HG03175 (cell line): ENCODE measurements around the gene AAMDC.
"Not testable (repeated sequence)": the region's sequence is repeated elsewhere in the genome, so short reads cannot be mapped to it uniquely, and the experiment has no call there.

ENCODE experiments used
- ATAC-seq: cut with Tn5 transposase; IDR thresholded peaks from one replicate; pipeline ENCODE4 v1.9.1; 2021; ENCODE audit warnings: mild to moderate bottlenecking, moderate library complexity; ENCODE audit not compliant: unreplicated experiment

The AAMDC gene

DNA sequence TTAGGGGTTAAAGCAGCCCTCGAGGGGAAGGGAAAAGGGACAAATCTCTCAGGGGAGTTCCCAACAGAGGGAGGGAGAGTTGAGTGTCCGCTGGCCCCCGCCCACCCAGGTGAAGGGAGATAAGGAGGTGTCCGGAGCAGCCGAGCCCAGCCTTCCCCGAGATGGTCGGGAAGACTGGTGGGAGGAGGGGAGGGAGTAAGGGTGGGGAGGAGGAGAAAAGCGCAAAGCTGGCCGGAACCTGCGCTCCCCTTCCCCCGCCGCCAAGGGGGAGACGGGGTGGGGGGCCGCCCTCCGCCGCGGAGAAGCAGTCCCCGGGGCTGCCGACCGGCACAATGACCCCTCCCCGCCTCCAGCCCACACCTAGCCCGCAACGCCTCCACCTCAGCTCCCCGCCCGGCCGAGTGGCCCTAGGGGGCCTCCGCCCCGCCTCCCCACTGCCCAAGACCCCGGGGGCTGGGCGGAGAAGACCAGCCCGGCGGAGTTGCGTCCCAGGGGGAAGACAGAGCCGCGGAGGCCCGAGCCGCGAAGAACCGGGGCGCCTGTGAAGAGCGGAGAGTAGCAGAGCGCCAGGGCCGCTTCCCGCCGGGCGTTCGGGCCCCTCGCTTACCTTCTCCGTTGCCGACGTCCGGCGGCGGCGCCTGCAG lies 901 bp upstream of the AAMDC start:
- ATAC-seq, result peak; percentile 19

DNA sequence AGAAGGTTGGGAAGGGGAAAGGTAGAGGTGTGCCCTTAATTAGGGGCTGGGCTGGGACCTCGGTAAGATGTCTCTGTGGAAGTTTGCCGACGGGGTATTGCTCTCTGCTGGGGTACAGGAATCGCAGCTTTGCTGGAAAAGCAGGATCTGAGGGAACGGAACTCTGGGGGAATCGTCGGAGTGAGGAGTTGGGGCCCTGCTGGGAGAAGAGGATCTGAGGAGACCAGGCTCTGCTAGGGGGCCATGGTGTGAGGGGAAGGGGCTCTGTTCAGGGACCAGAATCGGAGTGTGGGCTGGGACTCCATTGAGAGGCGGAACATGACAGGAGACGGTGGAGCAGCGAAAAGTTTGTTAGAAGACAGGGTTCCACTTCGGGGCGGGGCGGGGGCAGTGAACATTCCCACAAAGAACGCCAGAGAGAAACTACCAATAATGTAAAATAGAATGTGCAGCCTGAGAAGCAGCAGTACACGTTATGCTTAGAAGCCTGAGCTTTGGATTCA lies 456 bp downstream of the AAMDC start:
- ATAC-seq, result no peak

DNA sequence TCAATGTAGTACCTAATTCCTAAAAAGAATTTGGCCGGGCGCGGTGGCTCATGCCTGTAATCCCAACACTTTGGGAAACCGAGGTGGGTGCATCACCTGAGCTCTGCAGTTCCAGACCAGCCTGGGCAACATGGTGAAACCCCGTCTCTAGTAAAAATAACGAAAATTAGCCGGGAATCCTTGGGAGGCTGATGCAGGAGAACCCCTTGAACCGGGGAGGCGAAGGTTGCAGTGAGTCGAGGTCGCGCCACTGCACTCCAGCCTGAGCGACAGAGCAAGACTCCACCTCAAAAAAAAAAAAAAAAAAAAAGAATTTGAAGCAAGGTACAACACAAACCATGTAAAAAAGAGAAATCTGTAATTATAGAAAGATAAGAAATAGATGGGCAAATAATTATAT lies 1.2 kb downstream of the AAMDC start:
- ATAC-seq, result not testable (repeated sequence)

DNA sequence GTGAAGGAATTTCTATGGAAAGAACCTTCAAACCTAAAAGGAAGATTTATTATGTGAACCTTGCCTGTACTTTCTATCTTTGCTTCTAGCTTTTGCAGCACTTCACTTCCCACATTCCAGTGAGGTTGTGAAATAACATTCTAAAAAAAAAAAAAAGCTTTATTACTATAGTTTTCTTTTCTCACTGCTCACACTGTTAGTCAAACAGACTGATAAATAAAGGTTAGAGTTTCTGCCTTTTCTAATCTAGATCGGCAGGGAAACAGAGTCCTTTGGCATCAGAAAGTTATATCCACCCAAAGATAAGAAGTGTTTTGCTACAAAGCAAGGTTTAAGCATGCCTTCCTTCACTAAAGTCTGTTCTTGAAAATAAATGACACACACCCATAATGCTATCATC lies 2.8 kb downstream of the AAMDC start:
- no peak for ATAC-seq

DNA sequence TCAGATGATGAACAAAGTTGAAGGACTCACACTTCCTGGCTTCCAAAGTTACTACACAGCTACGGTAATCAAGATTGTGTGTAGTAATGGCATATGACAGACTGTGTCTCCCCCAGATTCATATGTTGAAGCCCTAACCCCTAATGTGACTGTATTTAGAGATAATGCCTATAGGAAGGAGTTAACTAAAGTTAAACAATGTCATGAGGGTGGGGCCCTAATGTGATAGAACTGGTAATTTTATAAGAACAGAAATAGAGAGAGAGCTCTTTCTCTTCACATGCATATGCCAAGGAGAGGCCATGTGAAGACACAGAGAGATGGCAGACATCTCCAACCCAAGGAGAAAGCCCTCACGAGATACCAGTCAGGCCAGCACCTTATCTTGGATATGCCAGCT lies 8.0 kb downstream of the AAMDC start:
- ATAC-seq, result no peak

DNA sequence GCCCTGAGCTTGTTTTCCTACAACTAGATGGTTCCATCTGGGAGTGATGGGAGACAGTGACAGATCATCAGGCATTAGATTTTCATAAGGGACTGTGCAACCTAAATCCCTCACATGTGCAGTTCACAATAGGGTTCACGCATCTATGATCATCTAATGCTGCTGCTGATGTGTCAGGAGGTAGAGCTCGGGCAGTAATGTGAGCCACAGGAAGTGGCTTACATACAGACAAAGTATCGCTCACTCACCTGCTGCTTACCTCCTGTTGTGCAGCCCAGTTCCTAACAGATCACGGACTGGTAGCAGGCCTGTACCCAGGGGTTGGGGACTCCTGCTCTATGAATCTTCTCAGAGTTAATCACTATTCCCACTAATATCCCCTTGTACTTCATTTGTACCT lies 12.4 kb downstream of the AAMDC start:
- no peak for ATAC-seq

DNA sequence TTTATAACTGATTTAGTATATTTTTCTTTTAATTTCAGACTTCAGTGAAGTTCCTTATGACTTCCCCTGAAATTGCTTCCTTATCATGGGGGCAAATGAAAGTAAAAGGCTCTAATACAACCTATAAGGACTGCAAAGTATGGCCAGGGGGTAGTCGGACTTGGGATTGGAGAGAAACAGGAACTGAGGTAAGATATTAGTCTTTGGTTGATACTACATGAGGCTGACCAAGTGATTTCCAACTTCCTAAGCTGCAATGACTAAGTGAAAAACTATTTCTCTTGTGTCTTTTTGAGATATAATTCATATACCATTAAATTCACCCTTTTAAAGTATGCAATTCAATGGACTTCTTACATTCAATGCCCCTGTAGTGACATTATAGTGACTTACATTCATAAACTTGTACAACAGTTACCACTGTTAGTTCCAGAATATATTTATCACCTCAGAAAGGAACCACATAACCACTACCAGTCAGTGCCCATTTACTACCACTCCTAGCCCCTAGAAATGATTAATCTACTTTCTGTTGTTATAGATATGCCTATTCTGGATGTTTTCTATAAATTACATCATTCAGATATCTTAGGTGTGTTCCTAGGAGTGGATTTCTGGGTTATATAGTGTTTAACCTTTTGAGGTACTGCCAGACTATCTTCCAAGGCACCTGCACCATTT lies 21.6 kb downstream of the AAMDC start:
- ATAC-seq, result no peak

DNA sequence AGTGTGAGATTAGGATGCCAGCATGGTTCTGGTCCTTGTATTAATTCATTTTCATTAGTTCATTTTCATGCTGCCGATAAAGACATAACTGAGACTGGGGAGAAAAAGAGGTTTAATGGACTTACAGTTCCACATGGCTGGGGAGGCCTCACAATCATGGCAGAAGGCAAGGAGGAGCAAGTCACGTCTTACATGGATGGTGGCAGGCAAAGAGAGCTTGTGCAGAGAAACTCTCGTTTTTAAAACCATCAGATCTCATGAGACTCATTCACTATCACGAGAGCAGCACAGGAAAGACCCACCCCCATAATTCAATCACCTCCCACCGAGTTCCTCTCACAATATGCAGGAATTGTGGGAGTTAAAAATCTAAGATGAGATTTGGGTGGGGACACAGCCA lies 22.8 kb downstream of the AAMDC start:
- ATAC-seq, result not testable (repeated sequence)

DNA sequence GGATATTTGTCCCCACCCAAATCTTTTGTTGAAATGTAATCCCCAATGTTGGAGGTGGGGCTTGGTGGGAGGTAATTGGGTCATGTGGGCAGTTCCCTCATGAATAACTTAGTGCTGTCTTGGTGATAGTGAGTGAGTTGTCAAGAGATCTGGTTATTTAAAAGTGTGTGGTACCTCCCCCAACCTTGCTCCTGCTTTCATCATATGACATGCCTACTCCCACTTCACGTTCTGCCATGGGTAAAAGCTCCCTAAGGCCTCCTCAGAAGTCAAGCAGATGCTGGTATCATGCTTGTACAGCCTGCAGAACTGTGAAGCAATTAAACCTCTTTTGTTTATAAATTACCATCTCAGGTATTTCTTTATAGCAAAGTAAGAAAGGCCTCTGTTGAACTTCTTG lies 30.6 kb downstream of the AAMDC start:
- ATAC-seq, result no peak

DNA sequence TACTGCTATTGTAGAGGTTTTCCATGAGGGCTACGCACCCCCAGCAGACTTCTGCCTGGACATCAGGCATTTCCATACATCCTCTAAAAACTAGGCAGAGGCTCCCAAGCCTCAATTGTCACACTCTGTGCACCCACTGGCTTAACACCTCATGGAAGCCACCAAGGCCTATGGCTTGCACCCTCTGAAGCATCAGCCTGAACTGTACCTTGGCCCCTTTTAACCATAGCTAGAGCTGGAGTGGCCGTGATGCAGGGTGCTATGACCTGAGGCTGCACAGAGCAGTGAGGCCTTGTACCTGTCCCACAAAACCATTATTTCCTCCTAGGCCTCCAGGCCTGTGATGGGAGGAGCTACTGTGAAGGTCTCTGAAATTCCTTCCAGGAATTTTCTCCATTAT lies 33.9 kb downstream of the AAMDC start:
- no peak for ATAC-seq

DNA sequence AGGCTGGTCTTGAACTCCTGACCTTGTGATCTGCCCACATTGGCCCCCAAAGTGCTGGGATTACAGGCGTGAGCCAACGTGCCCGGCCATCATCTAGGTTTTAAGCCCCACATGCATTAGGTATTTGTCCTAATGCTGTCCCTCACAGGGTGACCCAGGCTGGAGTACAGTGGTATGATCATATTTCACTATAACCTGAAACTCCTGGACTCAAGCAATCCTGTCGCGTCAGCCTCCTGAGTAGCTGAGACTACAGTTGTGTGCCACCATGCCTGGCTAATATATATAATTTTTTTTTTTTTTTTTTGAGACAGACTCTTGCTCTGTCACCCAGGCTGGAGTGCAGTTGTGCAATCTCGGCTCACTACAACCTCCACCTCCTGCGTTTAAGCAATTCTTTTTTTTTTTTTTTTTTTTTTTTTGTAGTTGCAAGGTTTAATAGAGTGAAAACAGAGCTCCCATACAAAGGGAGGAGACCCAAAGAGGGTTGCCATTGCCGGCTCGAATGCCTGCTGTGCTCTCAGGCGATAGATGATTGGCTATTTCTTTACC lies 37.0 kb downstream of the AAMDC start:
- ATAC-seq, result not testable (repeated sequence)

DNA sequence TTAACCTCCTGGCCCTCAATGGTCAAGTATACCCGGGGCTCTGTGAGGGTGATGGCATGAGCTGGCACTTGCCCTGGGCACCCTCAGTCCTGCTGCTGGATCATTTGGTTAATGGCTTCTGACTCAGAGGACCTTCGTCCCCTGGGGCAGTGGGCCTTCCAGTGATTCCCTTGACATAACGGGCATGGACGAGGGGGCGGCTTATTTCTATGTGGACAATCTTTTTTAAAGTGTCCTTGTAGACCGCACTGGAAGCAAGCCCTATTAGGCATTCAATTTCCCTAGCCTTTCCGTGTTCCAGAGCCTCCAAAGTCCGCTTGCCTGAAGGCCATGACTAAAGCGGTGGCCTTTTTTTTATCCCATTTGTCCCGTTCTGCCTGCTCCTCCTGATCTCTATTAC lies 40.5 kb downstream of the AAMDC start:
- not testable (repeated sequence) for ATAC-seq

DNA sequence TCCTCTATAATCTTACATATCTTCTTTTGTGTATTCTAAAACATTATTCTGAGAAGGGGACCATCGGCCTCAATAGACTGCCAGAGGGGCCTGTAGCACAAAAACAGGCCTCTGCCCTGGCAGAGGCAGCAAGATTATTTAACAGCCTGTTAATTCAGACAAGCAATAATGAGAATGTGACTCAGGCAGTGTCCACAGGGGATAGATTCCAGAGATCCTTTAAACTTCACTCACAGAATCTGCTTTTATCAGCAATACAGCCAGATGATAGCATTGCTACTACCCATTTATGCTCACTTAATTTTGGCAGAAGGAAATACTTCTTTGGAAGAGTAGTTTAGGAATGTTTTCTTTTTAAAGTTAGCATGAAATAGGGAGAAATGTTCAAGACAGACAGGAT lies 44.9 kb downstream of the AAMDC start:
- ATAC-seq, result no peak

DNA sequence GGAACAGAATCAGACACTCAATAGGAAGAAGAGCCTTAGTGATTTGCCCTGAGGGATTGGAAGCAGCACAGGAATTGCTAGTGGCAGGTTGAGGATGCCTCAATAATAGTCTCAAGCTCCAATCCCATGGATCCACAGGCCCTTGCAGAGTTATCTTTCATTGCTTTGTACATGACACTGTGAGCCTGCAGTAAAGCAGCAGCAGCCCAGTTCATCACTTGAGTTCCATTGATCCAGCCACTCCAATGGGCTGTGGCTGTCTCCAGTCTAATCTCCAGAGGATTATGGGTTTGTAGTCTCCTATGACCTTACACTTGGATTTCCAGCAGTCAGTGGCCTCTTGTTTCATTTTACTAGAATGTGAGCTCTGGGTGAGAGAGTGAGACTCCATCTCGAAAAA lies 45.4 kb downstream of the AAMDC start:
- no peak for ATAC-seq

DNA sequence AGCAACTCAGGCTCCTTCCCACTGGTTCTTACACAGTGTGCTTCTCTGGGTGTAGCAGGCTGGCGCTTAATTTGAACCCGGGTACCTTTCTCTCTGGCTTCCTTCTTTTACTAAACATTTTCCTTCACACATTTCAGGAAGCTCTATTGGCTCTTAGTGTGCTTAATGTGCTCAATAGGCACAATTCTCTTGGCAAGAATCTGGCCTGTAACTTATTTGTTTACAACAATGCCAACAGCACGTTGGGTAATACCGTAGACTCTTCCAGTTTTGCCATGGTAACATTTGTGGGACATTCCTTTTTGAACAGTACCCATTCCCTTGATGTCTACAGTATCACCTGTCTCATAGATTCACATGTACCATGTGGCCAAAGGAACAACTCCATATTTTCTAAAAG lies 47.8 kb downstream of the AAMDC start:
- ATAC-seq, result no peak

DNA sequence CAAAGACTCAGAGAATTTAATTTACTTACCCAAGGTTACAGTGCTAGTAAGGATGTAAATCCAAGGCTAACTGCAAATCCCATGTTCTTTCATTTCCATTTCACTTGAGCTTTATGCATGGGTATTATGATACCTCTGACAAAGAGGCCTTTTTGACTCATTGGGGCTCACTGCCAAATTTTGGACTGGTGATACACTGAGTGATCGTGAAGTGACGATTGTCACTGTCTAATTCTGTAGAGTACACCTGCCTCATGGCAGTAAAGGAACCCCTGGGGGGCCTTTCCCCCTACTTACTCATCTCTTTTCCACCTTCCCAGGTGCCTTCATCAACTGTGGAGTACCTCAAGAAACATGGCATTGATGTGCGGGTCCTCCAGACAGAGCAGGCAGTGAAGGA lies 50.9 kb downstream of the AAMDC start:
- ATAC-seq, result no peak

DNA sequence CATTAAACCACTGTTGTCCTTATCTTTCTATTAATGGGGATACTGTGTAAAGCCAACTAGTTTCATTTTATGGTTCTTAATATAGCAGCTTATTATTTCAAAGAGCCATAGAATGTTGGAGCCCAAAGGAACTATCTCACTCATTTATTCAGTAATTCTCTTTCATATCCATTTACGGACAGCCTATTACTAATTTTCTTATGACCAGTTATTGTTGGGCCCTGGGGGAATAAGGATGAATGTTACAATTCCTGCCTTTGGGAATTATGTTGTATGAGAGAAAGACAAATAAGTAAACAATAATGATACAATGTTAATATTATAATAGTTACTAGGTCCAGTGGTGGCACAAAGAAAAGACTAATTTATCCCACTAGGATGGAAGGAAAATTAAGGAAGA lies 52.4 kb downstream of the AAMDC start:
- ATAC-seq, result no peak

DNA sequence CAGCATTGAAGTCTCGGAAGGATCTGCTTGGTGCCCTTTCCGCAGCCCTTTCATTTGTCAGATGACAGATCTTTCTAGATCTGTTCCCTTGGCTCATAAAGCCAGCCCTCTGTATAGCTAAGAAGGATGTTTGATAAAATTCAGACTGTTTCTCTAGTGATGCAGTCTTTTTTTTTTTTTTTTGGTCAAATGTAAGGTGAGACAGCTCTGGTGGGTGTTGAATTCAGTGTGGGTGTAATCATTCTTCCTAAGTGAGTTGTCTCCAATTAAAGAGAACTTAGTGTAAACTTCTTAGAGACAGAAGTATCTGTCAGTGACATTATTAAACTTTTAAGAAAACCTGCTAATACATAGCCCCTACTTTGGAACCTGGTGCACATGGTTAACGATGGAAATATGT lies 53.3 kb downstream of the AAMDC start:
- no peak for ATAC-seq

DNA sequence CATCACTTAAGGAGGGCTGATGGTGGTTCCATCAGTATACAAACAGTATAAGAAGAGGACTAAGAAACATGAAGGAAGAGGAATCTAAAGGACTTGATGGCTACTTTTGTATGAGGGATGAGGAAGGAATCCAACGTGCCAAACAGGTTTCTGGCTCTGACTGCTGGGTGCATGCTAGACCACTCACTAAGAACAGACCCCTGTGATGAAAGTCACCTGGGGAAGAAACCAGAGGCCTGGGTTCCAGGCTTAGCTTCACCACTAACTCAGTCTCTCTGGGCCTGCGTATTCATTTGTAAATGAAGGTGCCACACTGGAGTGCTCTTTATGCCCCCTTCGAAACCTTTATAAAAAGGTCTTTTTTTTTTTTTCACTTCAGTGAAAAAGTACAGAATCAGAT lies 55.1 kb downstream of the AAMDC start:
- ATAC-seq, result no peak

DNA sequence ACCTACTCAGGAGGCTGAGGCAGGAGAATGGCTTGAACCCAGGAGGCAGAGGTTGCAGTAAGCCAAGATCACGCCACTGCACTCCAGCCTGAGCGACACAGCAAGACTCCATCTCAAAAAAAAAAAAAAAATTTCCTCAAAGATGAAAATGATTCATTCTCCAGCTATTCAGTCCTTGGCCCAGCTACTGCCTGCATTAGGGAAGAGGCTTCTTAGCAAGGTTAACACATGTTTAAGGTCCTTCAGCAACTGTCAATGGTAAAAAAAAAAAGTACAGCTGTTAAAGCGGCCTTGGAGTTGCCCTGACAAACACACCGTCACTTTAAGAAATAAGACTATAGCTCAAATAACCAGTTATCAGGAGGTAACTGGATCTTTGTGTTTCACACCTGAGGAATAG lies 57.3 kb downstream of the AAMDC start:
- ATAC-seq, result not testable (repeated sequence)

DNA sequence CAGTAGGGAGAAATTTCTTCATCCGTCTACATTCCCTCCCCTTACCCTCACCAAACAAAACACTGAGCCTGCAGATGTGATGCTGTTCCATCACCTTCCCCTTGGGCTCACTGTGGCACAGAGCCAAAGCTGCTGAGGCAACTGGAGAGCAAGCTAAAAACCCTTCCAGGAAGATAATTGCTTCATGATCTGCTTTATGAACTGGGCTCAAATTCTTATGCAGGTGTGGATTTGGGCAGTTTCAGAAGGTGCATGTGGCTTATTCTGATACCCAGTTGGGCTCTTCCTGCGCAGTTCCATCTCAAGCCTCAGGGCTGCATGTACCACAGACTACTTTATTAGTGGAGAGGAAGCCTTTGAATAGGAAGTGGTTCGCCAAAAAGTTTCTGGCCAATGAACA lies 58.3 kb downstream of the AAMDC start:
- ATAC-seq, result peak; percentile 77

DNA sequence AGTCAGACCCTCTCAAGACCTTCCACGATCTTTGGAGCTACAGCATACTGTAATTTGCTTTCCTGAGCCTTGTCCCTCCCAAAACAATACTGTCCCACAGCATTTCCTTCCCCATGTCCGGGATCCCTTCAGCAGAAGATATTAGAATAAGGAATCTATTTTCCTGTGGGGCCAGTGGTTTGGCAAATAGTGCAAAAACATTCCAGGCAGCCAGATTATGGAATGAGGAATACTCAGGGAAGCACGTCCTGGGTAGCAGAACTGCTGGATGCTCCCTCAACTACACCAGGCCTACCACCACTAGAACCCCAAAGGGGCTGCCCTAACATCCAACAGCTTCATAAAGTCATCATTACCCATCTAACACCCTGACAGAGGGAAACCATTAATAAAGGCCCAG lies 61.5 kb downstream of the AAMDC start:
- no peak for ATAC-seq
